ENCODE data around the gene FIBP. TPM values are rescaled to one million over a fixed set of nuclear protein-coding genes. Genes with fewer than 3 reads are reported as not detected.

The FIBP gene
- total and polyA plus RNA-seq, 2 of the 4 experiments (the other 2 are of a cell fraction) = 141 to 182 TPM

DNA sequence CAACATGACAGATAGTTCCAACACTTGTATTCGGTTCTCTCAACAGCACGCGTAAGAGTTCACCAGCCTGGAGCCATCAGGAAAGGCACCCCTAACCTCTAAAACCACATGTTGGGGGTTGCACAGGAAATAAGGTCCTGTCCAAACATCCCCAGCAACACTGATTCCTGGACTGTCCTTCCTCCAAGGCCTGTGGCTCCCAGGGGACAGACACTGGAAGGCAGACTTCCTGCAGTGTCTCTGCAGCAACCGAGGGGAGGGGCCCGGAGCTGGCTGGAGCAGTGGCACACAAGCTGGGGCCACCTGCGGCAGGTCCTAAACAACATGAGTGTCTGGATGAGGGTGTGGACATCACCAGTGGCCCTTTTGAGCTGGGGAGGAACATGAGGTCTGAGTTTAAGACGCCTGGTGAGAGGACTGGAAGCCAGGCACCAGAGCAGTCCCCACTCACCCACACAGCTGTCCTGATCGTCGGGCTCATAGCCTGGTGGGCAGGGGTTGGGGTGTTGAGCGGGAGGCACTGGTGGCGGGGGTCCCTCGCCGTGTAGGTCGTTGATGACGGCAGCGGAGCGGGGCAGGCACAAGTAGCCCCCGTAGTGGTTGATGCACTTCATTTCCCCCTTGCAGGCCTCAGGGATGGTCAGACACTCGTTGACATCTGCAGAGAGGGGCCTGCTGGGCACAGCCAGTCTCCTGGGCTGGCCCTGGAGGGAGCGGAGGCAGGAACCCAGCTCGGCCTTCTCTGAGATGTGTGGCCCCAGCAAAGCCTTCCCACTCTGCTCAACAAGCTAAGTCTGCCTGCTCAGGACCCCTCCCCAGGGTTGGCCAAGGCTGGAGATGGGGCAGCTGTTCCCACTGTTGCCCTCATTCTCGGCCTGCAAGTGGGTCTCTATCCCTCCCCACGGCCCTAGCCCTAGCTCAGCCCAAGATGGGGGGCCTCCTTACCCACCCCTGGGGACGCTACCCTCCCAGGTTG, 17.3 kb downstream of the FIBP start (continued):
- TF ChIP-seq ELK1 (IDR thresholded peaks at IDR 0.05; ENCODE audit: borderline replicate concordance, low read depth, low read length) = no peak

DNA sequence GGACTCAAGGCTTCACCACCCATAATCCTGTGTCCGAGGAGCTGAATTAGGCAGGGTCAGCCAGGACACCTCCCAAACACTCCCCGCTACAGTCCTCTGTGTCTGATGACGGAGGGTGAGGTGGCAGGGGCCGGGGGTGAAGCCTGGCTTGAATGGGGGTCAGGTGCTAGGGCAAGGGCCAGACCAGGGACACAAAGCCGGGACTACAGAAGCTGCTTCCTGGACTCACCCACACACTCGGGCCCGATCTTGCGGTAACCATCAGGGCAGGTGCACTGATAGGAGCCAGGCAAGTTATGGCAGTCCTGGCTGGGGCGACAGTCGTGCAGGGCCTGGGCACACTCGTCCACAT, 18.0 kb downstream of the FIBP start:
- H2BK120ac ChIP-seq (ENCODE audit: low read depth, low read length) = no peak overlapping the region
- peaks cover 14% of the 10 kb centered on the region for H3K4me1 ChIP-seq (ENCODE audit: control insufficient read depth, insufficient read depth, low read length)
- no peak overlapping the region for H4K91ac ChIP-seq (ENCODE audit: insufficient read depth, low read depth, low read length)
- H3K18ac ChIP-seq (ENCODE audit: low read depth, low read length) = no peak overlapping the region
- no TSS peak for BruUV-seq (replicated peaks)
- peaks cover 56% of the 10 kb centered on the region for H3K36me3 ChIP-seq (ENCODE audit: control insufficient read depth, insufficient read depth, low read length)
- peaks cover 42% of the 10 kb centered on the region for H4K20me1 ChIP-seq (ENCODE audit: insufficient read depth, low read length)
- no peaks in the 10 kb centered on the region for H3K27me3 ChIP-seq (ENCODE audit: control insufficient read depth, insufficient read depth, low read length)
- H3K4me2 ChIP-seq (ENCODE audit: low read depth, low read length) = no peak overlapping the region
- no peak overlapping the region for H2BK5ac ChIP-seq (ENCODE audit: low read depth, low read length, poor library complexity, severe bottlenecking)
- ATAC-seq (ENCODE audit: low read depth) (no peak), DNase-seq (no peak)
- no peak overlapping the region for H3K14ac ChIP-seq (replicated peaks; ENCODE audit: low read depth, low read length)
- H3K9me1 ChIP-seq (ENCODE audit: insufficient read depth, low read length) = 0 out of 2 replicates have a peak, but pooled peaks cover 5% of the 10 kb centered on the region
- H3K79me1 ChIP-seq (ENCODE audit: low read depth in 1 of 2, low read length in 2 of 2) = peaks cover 18 to 64% of the 10 kb centered on the region in 2 experiments
- no peak overlapping the region for H2AFZ ChIP-seq (replicated peaks; ENCODE audit: low read length, poor library complexity)
- WGBS, 2 experiments (ENCODE audit: extremely low coverage in 2 of 2, insufficient read length in 1 of 2) = 85% methylated on average over 5 of the region's 11 CpGs; no CpG with 5 or more reads in 1 of the 2 experiments
- H3K4ac ChIP-seq (ENCODE audit: low read depth, low read length) = no peak overlapping the region; the same call in 1 of the 2 replicates
- no peak overlapping the region for H4K5ac ChIP-seq (ENCODE audit: low read depth, low read length)
- intact Hi-C loops (cut with micrococcal nuclease) (no loop called here), dilution Hi-C loops (cut with HindIII; ENCODE audit: low sequenced_read_pairs, unreplicated experiment) (no loop called here), in situ Hi-C loops (cut with MboI; ENCODE audit: low sequenced_read_pairs) (no loop called here)
- CTCF ChIA-PET = no interaction called here
- peak overlapping the region; percentile 93; the same call in 1 of the 2 replicates for H3K23ac ChIP-seq (ENCODE audit: low read depth, low read length)
- H3K56ac ChIP-seq (ENCODE audit: extremely low read depth, insufficient read depth, low read length) = no peak overlapping the region
- H3K4me3 ChIP-seq (ENCODE audit: insufficient read depth, low read depth, low read length) = no peak overlapping the region
- H3K9ac ChIP-seq (ENCODE audit: low read depth, low read length) = no peak overlapping the region; the same call in 1 of the 2 replicates
- peak overlapping the region; percentile 22 for H2AK9ac ChIP-seq (replicated peaks; ENCODE audit: low read depth, low read length, poor library complexity)
- H2AK5ac ChIP-seq (ENCODE audit: low read depth, low read length) = no peak overlapping the region
- POLR2A ChIA-PET (ENCODE audit: unreplicated experiment) = interaction anchor here (0.5 to 1.4 kb wide), 2 partner anchors 10 to 20 kb away, joined by 3 to 5 read pairs; partner anchors contain the start of gene CCDC85B
- no peak overlapping the region for H2BK15ac ChIP-seq (ENCODE audit: low read depth, low read length)
- H3K27ac ChIP-seq (ENCODE audit: insufficient read depth, low read length) = peak overlapping the region; percentile 10; the same call in 1 of the 2 replicates
- H3K9me3 ChIP-seq (ENCODE audit: control insufficient read depth, insufficient read depth, low read length) = no peaks in the 10 kb centered on the region
- H4K8ac ChIP-seq (ENCODE audit: low read depth in 2 of 2, low read length in 2 of 2) = peak overlapping the region in 1 of 2 experiments; percentile 26; a peak in 1 of 4 replicates
- no peak overlapping the region for H2BK20ac ChIP-seq (ENCODE audit: low read depth, low read length)
- TF ChIP-seq NFE2L2 (IDR thresholded peaks at IDR 0.05; ENCODE audit: low read depth, low read length) (no peak), RCOR1 (IDR thresholded peaks at IDR 0.05; ENCODE audit: insufficient replicate concordance, low read length) (no peak), FOS (IDR thresholded peaks at IDR 0.05; ENCODE audit: low read depth, low read length) (no peak), SMC3 (IDR thresholded peaks at IDR 0.05; ENCODE audit: low read depth, low read length) (no peak), MAFK (IDR thresholded peaks at IDR 0.05; ENCODE audit: low read depth, low read length) (no peak), RAD21 (IDR thresholded peaks at IDR 0.05; ENCODE audit: low read length) (no peak), CTCF (conservative IDR thresholded peaks at IDR 0.05; ENCODE audit: low read depth, low read length) (no peak), CEBPB (IDR thresholded peaks at IDR 0.05; ENCODE audit: low read depth, low read length) (no peak), ELK1 (IDR thresholded peaks at IDR 0.05; ENCODE audit: borderline replicate concordance, low read depth, low read length) (no peak), POLR2A (IDR thresholded peaks at IDR 0.05; ENCODE audit: low read depth, low read length) (no peak)
